ENCODE results near the gene FZD4. TPM values are rescaled to one million over a fixed set of nuclear protein-coding genes. Genes with fewer than 3 reads are reported as not detected.
"Not testable (repeated sequence)": the region's sequence is repeated elsewhere in the genome, so short reads cannot be mapped to it uniquely, and the experiment has no call there.

The FZD4 gene
- total RNA-seq, 4 donors from 2014 or later, result 220 to 537 (median 235) TPM

DNA sequence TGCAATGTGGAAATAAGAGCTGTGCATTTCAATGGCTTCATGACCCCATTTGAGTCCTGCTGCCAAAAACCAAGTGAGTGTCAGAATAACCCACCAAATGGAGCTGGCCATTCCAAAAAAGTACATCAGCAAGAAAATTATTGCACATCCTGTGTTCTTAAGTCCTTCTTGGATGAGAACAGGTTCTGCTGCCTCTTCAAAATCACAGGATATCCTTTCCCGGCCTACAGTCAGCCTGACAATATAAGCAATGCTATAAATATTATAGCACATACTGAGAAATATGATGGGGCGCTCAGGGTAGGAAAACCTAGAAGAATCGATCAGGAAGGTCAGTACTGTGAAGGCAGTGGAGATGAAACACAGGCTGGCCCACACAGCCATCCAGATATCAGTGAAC lies 3.5 kb downstream of the FZD4 start:
- no peak for ATAC-seq (ENCODE audit: low FRiP score)
- DNase-seq (ENCODE audit: low spot score), result no peak
- TF ChIP-seq, protein P1, sequence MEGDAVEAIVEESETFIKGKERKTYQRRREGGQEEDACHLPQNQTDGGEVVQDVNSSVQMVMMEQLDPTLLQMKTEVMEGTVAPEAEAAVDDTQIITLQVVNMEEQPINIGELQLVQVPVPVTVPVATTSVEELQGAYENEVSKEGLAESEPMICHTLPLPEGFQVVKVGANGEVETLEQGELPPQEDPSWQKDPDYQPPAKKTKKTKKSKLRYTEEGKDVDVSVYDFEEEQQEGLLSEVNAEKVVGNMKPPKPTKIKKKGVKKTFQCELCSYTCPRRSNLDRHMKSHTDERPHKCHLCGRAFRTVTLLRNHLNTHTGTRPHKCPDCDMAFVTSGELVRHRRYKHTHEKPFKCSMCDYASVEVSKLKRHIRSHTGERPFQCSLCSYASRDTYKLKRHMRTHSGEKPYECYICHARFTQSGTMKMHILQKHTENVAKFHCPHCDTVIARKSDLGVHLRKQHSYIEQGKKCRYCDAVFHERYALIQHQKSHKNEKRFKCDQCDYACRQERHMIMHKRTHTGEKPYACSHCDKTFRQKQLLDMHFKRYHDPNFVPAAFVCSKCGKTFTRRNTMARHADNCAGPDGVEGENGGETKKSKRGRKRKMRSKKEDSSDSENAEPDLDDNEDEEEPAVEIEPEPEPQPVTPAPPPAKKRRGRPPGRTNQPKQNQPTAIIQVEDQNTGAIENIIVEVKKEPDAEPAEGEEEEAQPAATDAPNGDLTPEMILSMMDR (IDR thresholded peaks at IDR 0.05), result no peak

DNA sequence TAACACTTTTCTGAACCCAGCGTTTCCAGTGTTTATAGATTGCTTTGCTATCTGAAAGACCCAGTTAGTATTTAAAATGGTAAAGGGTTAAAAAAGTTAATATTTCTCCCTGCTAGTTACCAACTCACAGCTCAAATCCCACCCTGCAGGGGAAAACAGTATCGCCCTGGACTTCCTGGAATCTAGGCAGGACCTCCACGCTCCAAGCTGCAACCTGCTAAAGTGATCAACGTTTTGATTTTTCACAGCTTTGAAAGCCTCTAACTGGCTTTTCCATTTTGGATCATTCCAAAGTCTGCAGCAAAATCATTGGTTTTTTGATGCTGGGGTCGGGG lies 4.6 kb downstream of the FZD4 start:
- DNase-seq (ENCODE audit: low spot score) (no peak), ATAC-seq (ENCODE audit: low FRiP score) (no peak)
- TF ChIP-seq, protein P1 (IDR thresholded peaks at IDR 0.05), result no peak

DNA sequence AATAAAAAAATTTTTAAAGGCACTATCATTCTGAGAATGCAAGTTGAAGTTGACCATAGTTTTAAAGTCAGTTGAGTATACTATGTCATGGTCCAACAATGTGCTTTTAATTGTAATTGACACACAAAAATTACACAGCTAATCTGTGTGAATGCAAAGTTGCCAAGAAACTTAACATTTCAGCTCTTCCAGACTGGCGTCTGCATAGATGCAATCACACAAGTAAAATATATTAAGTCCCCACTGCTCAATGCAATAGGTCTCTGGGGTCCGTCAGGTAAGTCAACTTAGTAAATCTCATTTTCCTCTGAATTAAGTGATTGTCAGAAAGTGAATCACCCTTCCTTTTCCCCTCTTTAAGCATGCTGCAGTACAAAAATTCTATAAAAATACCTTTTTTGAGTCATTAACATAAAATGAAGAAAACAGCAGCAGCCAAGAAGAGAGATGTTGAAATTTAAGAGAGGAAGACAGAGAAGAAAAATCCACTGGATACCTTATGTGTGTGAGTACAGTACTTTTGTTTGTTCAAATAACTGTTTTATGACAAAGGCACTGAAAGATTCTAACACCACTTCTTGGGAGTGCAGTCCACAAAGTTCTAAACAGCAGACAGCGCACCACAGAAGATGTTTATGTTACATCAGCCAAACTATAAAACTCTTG lies 5.1 kb downstream of the FZD4 start:
- DNase-seq (ENCODE audit: low spot score) (no peak), ATAC-seq (ENCODE audit: low FRiP score) (no peak)
- TF ChIP-seq, protein P1 (IDR thresholded peaks at IDR 0.05), result no peak

GRCh38 chr11:86948733-86949132 lies 6.5 kb downstream of the FZD4 start:
- TF ChIP-seq, protein P1 (IDR thresholded peaks at IDR 0.05), result no peak
- no peak for ATAC-seq (ENCODE audit: low FRiP score)
- DNase-seq (ENCODE audit: low spot score), result no peak

- DNase-seq (ENCODE audit: low spot score) (no peak), ATAC-seq (ENCODE audit: low FRiP score) (no peak)
- TF ChIP-seq, protein P1 (IDR thresholded peaks at IDR 0.05), result no peak
These were observed 7.7 kb downstream of the FZD4 start for GRCh38 chr11:86947541-86947940.

GRCh38 chr11:86943505-86943904 lies 11.7 kb downstream of the FZD4 start:
- not testable (repeated sequence) for DNase-seq (ENCODE audit: low spot score); ATAC-seq (ENCODE audit: low FRiP score)

GRCh38 chr11:86941871-86942599 lies 13.2 kb downstream of the FZD4 start:
- DNase-seq (ENCODE audit: low spot score) (no peak), ATAC-seq (ENCODE audit: low FRiP score) (no peak)
- TF ChIP-seq, protein P1 (IDR thresholded peaks at IDR 0.05), result no peak
